CD4-positive, alpha-beta T cell treated with Interferon gamma for 1 hour (primary cell): Measurements from ENCODE around the gene ITIH5.

ENCODE experiments used
- DNase-seq: peaks from one replicate; pipeline ENCODE4 v3.0.0-alpha.2; 2020

Gene ITIH5

DNA sequence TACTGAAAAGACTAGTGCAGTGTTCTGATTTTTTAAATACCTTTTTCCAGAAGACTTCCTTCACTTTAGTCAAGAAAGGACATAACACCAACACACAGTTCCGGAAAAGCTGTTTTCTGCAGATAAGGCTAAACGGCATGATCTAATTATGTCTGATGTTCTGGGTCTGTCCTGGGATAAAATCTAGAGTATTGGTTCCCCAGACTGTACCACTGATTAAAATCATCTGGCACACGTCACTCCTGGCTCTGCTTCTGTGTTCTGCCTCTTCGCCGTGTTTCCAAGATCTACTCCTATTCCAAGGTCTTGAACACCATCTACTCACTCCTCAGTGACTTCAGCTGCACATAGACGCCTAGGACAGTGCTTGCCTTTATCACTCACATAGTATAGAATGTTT is 155.2 kb downstream of the ITIH5 start:
- DNase-seq: no peak
